ENCODE results near the gene TECPR2. TPM values are rescaled to one million over a fixed set of nuclear protein-coding genes. Genes with fewer than 3 reads are reported as not detected.

Gene TECPR2
- total RNA-seq, 1 experiment from 2014 or later, result 12.2 TPM

- ChIA-PET POLR2A (no interaction called here), CTCF (no interaction called here), RAD21 (ENCODE audit: low non-redundant PET in 1 of 2, low total read pairs in 2 of 2, uncharacterized antibody in 2 of 2, unreplicated experiment in 2 of 2) (no interaction called here)
- H3K9ac ChIP-seq (ENCODE audit: low read length), result no peak overlapping the region
- no peak overlapping the region for H3K27ac ChIP-seq (ENCODE audit: low read depth, low read length)
- intact Hi-C loops (cut with micrococcal nuclease), result no loop called here
- no peak overlapping the region for H2AFZ ChIP-seq (ENCODE audit: low read depth, low read length, poor library complexity, severe bottlenecking)
- H3K9me2 ChIP-seq (ENCODE audit: insufficient read depth), result no peaks in the 10 kb centered on the region
- no peaks in the 10 kb centered on the region for H3K79me2 ChIP-seq (ENCODE audit: insufficient read depth, low read length)
- TF ChIP-seq SIN3A (IDR thresholded peaks at IDR 0.05; ENCODE audit: low read depth) (no peak), MAX (IDR thresholded peaks at IDR 0.05) (no peak), CBX3 (IDR thresholded peaks at IDR 0.05; ENCODE audit: low read depth) (no peak), ZBTB33 (IDR thresholded peaks at IDR 0.05; ENCODE audit: extremely low read depth, insufficient replicate concordance, low read length) (no peak), EZH2 (IDR thresholded peaks at IDR 0.05) (no peak), SRF (IDR thresholded peaks at IDR 0.05; ENCODE audit: low read depth) (no peak), CTCF (IDR thresholded peaks at IDR 0.05 in 2 of 3, conservative IDR thresholded peaks at IDR 0.05 in 1 of 3; ENCODE audit: borderline replicate concordance in 1 of 3, insufficient read depth in 1 of 3, low read depth in 2 of 3, low read length in 2 of 3) (no peak), REST (IDR thresholded peaks at IDR 0.05; ENCODE audit: low read depth) (no peak), ELF1 (IDR thresholded peaks at IDR 0.05; ENCODE audit: borderline replicate concordance, low read depth) (no peak), POLR2A (IDR thresholded peaks at IDR 0.05; ENCODE audit: borderline replicate concordance, extremely low read depth, insufficient read depth, insufficient read length) (no peak), SP1 (IDR thresholded peaks at IDR 0.05; ENCODE audit: low read depth) (no peak), POLR2AphosphoS5 (IDR thresholded peaks at IDR 0.05; ENCODE audit: low read depth, low read length) (no peak), EZH2phosphoT487 (IDR thresholded peaks at IDR 0.05; ENCODE audit: borderline replicate concordance) (no peak), ATF3 (IDR thresholded peaks at IDR 0.05) (no peak), ZNF274 (IDR thresholded peaks at IDR 0.05; ENCODE audit: low read depth, low read length) (no peak), CEBPB (IDR thresholded peaks at IDR 0.05; ENCODE audit: low read depth) (no peak), TCF7L2 (IDR thresholded peaks at IDR 0.05; ENCODE audit: borderline replicate concordance, extremely low read depth, insufficient read depth, insufficient read length) (no peak), EGR1 (IDR thresholded peaks at IDR 0.05; ENCODE audit: low read depth) (no peak)
- no peaks in the 10 kb centered on the region for H3K9me3 ChIP-seq (ENCODE audit: control insufficient read depth in 1 of 2, insufficient read depth in 1 of 2, low read depth in 1 of 2, low read length in 2 of 2)
- peaks cover 10 to 14% of the 10 kb centered on the region in 2 experiments; a peak in 3 of 4 replicates for H3K36me3 ChIP-seq (ENCODE audit: control insufficient read depth in 1 of 2, insufficient read depth in 2 of 2, low read length in 2 of 2)
- H3K4me3 ChIP-seq (replicated peaks in 1 of 2; ENCODE audit: low read depth in 1 of 2, low read length in 2 of 2), result no peak overlapping the region
- H4K20me1 ChIP-seq (ENCODE audit: insufficient read depth), result no peaks in the 10 kb centered on the region
- no peak for ATAC-seq
- no peak for DNase-seq (ENCODE audit: low read depth, low spot score)
- H3K4me2 ChIP-seq (ENCODE audit: low read length), result no peak overlapping the region
- no peaks in the 10 kb centered on the region for H3K27me3 ChIP-seq (ENCODE audit: insufficient read depth, low read length)
- no peaks in the 10 kb centered on the region for H3K4me1 ChIP-seq (ENCODE audit: control insufficient read depth in 1 of 2, insufficient read depth in 2 of 2, low read length in 2 of 2)
- BruUV-seq (replicated peaks), result no TSS peak
Observed at GRCh38 chr14:102333390-102333789, 29.4 kb upstream of the TECPR2 start.
